ENCODE measurements around the gene SON. TPM values are rescaled to one million over a fixed set of nuclear protein-coding genes. Genes with fewer than 3 reads are reported as not detected.
"Not testable (repeated sequence)": the region's sequence is repeated elsewhere in the genome, so short reads cannot be mapped to it uniquely, and the experiment has no call there.

The SON gene
- total RNA-seq, 1 experiment from 2014 or later, result 329 TPM

- Mint-ChIP-seq H3K36me3 (ENCODE audit: insufficient read depth in 1 of 3, low read depth in 3 of 3) (peaks cover 0 to 15% (median 9%) of the 10 kb centered on the region in 3 experiments; a peak in 3 of 7 replicates), H3K27ac (no peak overlapping the region), H3K9me3 (no peaks in the 10 kb centered on the region), H3K27me3 (ENCODE audit: low read depth) (no peaks in the 10 kb centered on the region), H3K4me3 (no peak overlapping the region), H3K4me1 (no peaks in the 10 kb centered on the region)
- Histone ChIP-seq H3K4me1 (ENCODE audit: insufficient read depth, low read length) (no peaks in the 10 kb centered on the region), H4K91ac (ENCODE audit: insufficient read length, low read depth, low read length) (no peak overlapping the region), H3T11ph (ENCODE audit: low read length) (no peak overlapping the region), H3K23me2 (ENCODE audit: insufficient read length, low read depth, low read length, poor library complexity, severe bottlenecking) (no peaks in the 10 kb centered on the region), H3K27ac (ENCODE audit: insufficient read length, low read depth, low read length) (no peak overlapping the region), H3K14ac (ENCODE audit: insufficient read depth, low read length) (no peak overlapping the region), H2BK15ac (ENCODE audit: low read depth, low read length) (no peak overlapping the region), H3K79me1 (ENCODE audit: insufficient read depth, low read depth, low read length, poor library complexity, severe bottlenecking) (no peaks in the 10 kb centered on the region), H2BK20ac (ENCODE audit: low read depth, low read length, poor library complexity, severe bottlenecking) (no peak overlapping the region), H3K23ac (ENCODE audit: insufficient read length, low read depth, low read length) (no peak overlapping the region), H3K18ac (ENCODE audit: insufficient read length, low read depth, low read length) (no peak overlapping the region), H2AFZ (ENCODE audit: low read length) (no peak overlapping the region), H3K79me2 (ENCODE audit: insufficient read depth, low read length) (no peaks in the 10 kb centered on the region), H3K9me3 (ENCODE audit: control insufficient read depth, low read depth, low read length) (no peaks in the 10 kb centered on the region), H3K4ac (ENCODE audit: low read depth, low read length) (no peak overlapping the region), H2BK12ac (ENCODE audit: insufficient read length, low read depth, low read length) (no peak overlapping the region), H2BK120ac (ENCODE audit: low read depth, low read length, poor library complexity, severe bottlenecking) (no peak overlapping the region), H3K4me2 (ENCODE audit: insufficient read depth, insufficient read length, low read length) (no peak overlapping the region), H4K5ac (ENCODE audit: insufficient read length, low read depth, low read length) (no peak overlapping the region), H2AK5ac (ENCODE audit: insufficient read length, low read length) (no peak overlapping the region), H3K56ac (ENCODE audit: insufficient read length, low read depth, low read length) (no peak overlapping the region), H3K27me3 (ENCODE audit: insufficient read depth, low read length) (no peaks in the 10 kb centered on the region), H4K8ac (replicated peaks; ENCODE audit: insufficient read length, low read depth, low read length) (no peak overlapping the region), H4K20me1 (ENCODE audit: control insufficient read depth, insufficient read depth, insufficient read length) (no peaks in the 10 kb centered on the region), H2BK5ac (ENCODE audit: insufficient read length, low read length) (no peak overlapping the region), H3K9ac (ENCODE audit: extremely low read depth, insufficient read length, low read length) (no peak overlapping the region)
- no peak for TF ChIP-seq CTCF (conservative IDR thresholded peaks at IDR 0.05)
- WGBS (ENCODE audit: extremely low coverage, insufficient read length, low lambda C conversion rate), result no CpG with 5 or more reads among the region's 7 CpGs
- DNase-seq, result no peak
Measured at GRCh38 chr21:33611006-33611744, 68.3 kb downstream of the SON start.

DNA sequence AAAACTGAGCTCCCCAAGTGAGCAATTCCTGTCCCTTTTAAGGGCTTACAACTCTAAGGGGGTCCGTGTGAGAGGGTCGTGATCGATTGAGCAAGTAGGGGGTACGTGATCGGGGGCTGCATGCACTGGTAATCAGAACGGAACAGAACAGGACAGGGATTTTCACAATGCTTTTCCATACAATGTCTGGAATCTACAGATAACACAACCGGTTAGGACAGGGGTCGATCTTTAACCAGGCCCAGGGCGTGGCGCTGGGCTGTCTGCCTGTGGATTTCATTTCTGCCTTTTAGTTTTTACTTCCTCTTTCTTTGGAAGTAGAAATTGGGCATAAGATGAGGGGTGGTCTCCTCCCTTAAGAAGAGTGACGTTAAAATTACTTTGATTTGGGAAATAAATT, 74.7 kb downstream of the SON start:
- no CpG with 5 or more reads among the region's 11 CpGs for WGBS (ENCODE audit: extremely low coverage, insufficient read length, low lambda C conversion rate)
- not testable (repeated sequence) for H3K27me3 Mint-ChIP-seq (ENCODE audit: low read depth); H3K56ac ChIP-seq (ENCODE audit: insufficient read length, low read depth, low read length); H3K9me3 Mint-ChIP-seq; H3K18ac ChIP-seq (ENCODE audit: insufficient read length, low read depth, low read length); H3K79me1 ChIP-seq (ENCODE audit: insufficient read depth, low read depth, low read length, poor library complexity, severe bottlenecking); H3K23me2 ChIP-seq (ENCODE audit: insufficient read length, low read depth, low read length, poor library complexity, severe bottlenecking); H3K23ac ChIP-seq (ENCODE audit: insufficient read length, low read depth, low read length); H3T11ph ChIP-seq (ENCODE audit: low read length); H2AK5ac ChIP-seq (ENCODE audit: insufficient read length, low read length); H3K4me1 ChIP-seq (ENCODE audit: insufficient read depth, low read length); H4K91ac ChIP-seq (ENCODE audit: insufficient read length, low read depth, low read length); H3K27me3 ChIP-seq (ENCODE audit: insufficient read depth, low read length); H2BK12ac ChIP-seq (ENCODE audit: insufficient read length, low read depth, low read length); H3K9ac ChIP-seq (ENCODE audit: extremely low read depth, insufficient read length, low read length); H3K27ac ChIP-seq (ENCODE audit: insufficient read length, low read depth, low read length); H3K79me2 ChIP-seq (ENCODE audit: insufficient read depth, low read length); H3K9me3 ChIP-seq (ENCODE audit: control insufficient read depth, low read depth, low read length); H2BK20ac ChIP-seq (ENCODE audit: low read depth, low read length, poor library complexity, severe bottlenecking); H2BK120ac ChIP-seq (ENCODE audit: low read depth, low read length, poor library complexity, severe bottlenecking); H3K4me3 Mint-ChIP-seq; H4K5ac ChIP-seq (ENCODE audit: insufficient read length, low read depth, low read length); H3K14ac ChIP-seq (ENCODE audit: insufficient read depth, low read length); H2BK15ac ChIP-seq (ENCODE audit: low read depth, low read length); H2BK5ac ChIP-seq (ENCODE audit: insufficient read length, low read length); H4K8ac ChIP-seq (replicated peaks; ENCODE audit: insufficient read length, low read depth, low read length); H3K4me2 ChIP-seq (ENCODE audit: insufficient read depth, insufficient read length, low read length); H3K4ac ChIP-seq (ENCODE audit: low read depth, low read length); H4K20me1 ChIP-seq (ENCODE audit: control insufficient read depth, insufficient read depth, insufficient read length); DNase-seq; H2AFZ ChIP-seq (ENCODE audit: low read length)
- Mint-ChIP-seq H3K27ac (peak overlapping the region in 1 of 3 experiments; percentile 18; a peak in 2 of 7 replicates), H3K36me3 (ENCODE audit: insufficient read depth in 1 of 3, low read depth in 3 of 3) (peaks cover 7 to 48% (median 37%) of the 10 kb centered on the region in 3 experiments; a peak in 6 of 7 replicates), H3K4me1 (peaks cover 16 to 18% of the 10 kb centered on the region in 2 experiments)
